GM12892 (cell line): ENCODE measurements around the gene MAN1A2.

Source experiments
- POLR2A ChIP-seq: IDR thresholded peaks from 2 replicates; pipeline ENCODE4 v1.6.1; 2011; ENCODE audit warnings: low read depth, low read length, control low read depth
- POLR2AphosphoS5 ChIP-seq: IDR thresholded peaks from 2 replicates; pipeline ENCODE4 v1.6.1; 2011; ENCODE audit warnings: low read depth, low read length, control low read depth
- TAF1 ChIP-seq: IDR thresholded peaks from 2 replicates; pipeline ENCODE4 v1.6.1; 2011; ENCODE audit warnings: low read depth, mild to moderate bottlenecking, control low read depth, low read length, borderline replicate concordance

- TF ChIP-seq POLR2A (no peak), POLR2AphosphoS5 (no peak), TAF1 (no peak)
These were observed 204.2 kb downstream of the MAN1A2 start for GRCh38 chr1:117571496-117571895.
